Measurements from ENCODE around the gene EI24. TPM values are rescaled to one million over a fixed set of nuclear protein-coding genes. Genes with fewer than 3 reads are reported as not detected.
A peak's percentile ranks its signal among the peaks of the same experiment; 100 is the strongest.

The EI24 gene
- total and polyA plus RNA-seq, 4 donors: 64.9 to 288 (median 203) TPM

- DNase-seq (ENCODE audit: low spot score): no peak
- Histone ChIP-seq H3K36me3 (ENCODE audit: control insufficient read depth in 4 of 4, insufficient read depth in 3 of 4, low read depth in 1 of 4, low read length in 3 of 4) (peaks cover 6 to 15% (median 12%) of the 10 kb centered on the region in 4 donors), H3K4me1 (ENCODE audit: control insufficient read depth in 4 of 4, insufficient read depth in 4 of 4, low read length in 3 of 4) (peaks cover 4 to 37% (median 33%) of the 10 kb centered on the region in 4 donors), H3K9ac (ENCODE audit: low read depth in 1 of 2, low read length in 2 of 2) (peak overlapping the region; percentile 85 to 95), H3K9me3 (ENCODE audit: control insufficient read depth in 4 of 4, low read length in 3 of 4) (no peaks in the 10 kb centered on the region), H3K27me3 (ENCODE audit: control insufficient read depth in 4 of 4, insufficient read depth in 4 of 4, low read length in 3 of 4) (no peaks in the 10 kb centered on the region), H3K27ac (ENCODE audit: low read depth in 1 of 2, low read length in 2 of 2) (peak overlapping the region; percentile 83 to 91), H3K4me3 (ENCODE audit: low read depth in 1 of 3, low read length in 3 of 3) (peak overlapping the region; percentile 83 to 91 (median 85))
- no peak for TF ChIP-seq SP1 (IDR thresholded peaks at IDR 0.05)
- TF ChIP-seq CTCF (IDR thresholded peaks at IDR 0.05; ENCODE audit: low read depth, low read length, missing input control): no peak
- no peak for TF ChIP-seq HNF4A (conservative IDR thresholded peaks at IDR 0.05)
- TF ChIP-seq ATF3 (IDR thresholded peaks at IDR 0.05): no peak
- no peak for TF ChIP-seq YY1 (IDR thresholded peaks at IDR 0.05)
- no peak for TF ChIP-seq FOXA2 (IDR thresholded peaks at IDR 0.05)
- no peak for TF ChIP-seq HNF4G (IDR thresholded peaks at IDR 0.05)
- TF ChIP-seq RAD21 (IDR thresholded peaks at IDR 0.05): no peak
- no peak for TF ChIP-seq GABPA (IDR thresholded peaks at IDR 0.05 in 1 of 2, conservative IDR thresholded peaks at IDR 0.05 in 1 of 2)
- TF ChIP-seq NR2F2 (IDR thresholded peaks at IDR 0.05): no peak
- no peak for TF ChIP-seq RXRA (IDR thresholded peaks at IDR 0.05)
- TF ChIP-seq MAX (IDR thresholded peaks at IDR 0.05): no peak
- TF ChIP-seq EGR1 (IDR thresholded peaks at IDR 0.05; ENCODE audit: low read depth in 2 of 2): no peak
- WGBS: under 1% methylated on average over 9 of the region's 9 CpGs
Measured at GRCh38 chr11:125569915-125570621, 791 bp downstream of the EI24 start.

- H3K9me3 ChIP-seq (ENCODE audit: control insufficient read depth in 4 of 4, low read length in 3 of 4): no peaks in the 10 kb centered on the region
- TF ChIP-seq YY1 (IDR thresholded peaks at IDR 0.05) (peak; percentile 54), ATF3 (IDR thresholded peaks at IDR 0.05) (no peak), REST (IDR thresholded peaks at IDR 0.05) (no peak), SP1 (IDR thresholded peaks at IDR 0.05) (peak; percentile 76), JUND (IDR thresholded peaks at IDR 0.05) (peak in 1 of 2 donors; percentile 21), GABPA (IDR thresholded peaks at IDR 0.05 in 1 of 2, conservative IDR thresholded peaks at IDR 0.05 in 1 of 2) (peak in 1 of 2 donors; percentile 24), ZBTB33 (IDR thresholded peaks at IDR 0.05) (peak; percentile 18), HNF4G (IDR thresholded peaks at IDR 0.05) (peak; percentile 64), FOXA1 (IDR thresholded peaks at IDR 0.05) (no peak), TAF1 (conservative IDR thresholded peaks at IDR 0.05) (peak; percentile 78), NR2F2 (IDR thresholded peaks at IDR 0.05) (no peak), MAX (IDR thresholded peaks at IDR 0.05) (no peak), FOXA2 (IDR thresholded peaks at IDR 0.05) (no peak), RXRA (IDR thresholded peaks at IDR 0.05) (peak; percentile 85 to 88), CTCF (IDR thresholded peaks at IDR 0.05; ENCODE audit: low read depth, low read length, missing input control) (no peak), EGR1 (IDR thresholded peaks at IDR 0.05; ENCODE audit: low read depth in 2 of 2) (no peak), HNF4A (conservative IDR thresholded peaks at IDR 0.05) (peak; percentile 79), RAD21 (IDR thresholded peaks at IDR 0.05) (peak in 1 of 2 donors; percentile 14)
- H3K36me3 ChIP-seq (ENCODE audit: control insufficient read depth in 4 of 4, insufficient read depth in 3 of 4, low read depth in 1 of 4, low read length in 3 of 4): peaks cover 7 to 24% (median 21%) of the 10 kb centered on the region in 4 donors
- H3K27me3 ChIP-seq (ENCODE audit: control insufficient read depth in 4 of 4, insufficient read depth in 4 of 4, low read length in 3 of 4): no peaks in the 10 kb centered on the region
- peak overlapping the region; percentile 10 to 76 for H3K9ac ChIP-seq (ENCODE audit: low read depth in 1 of 2, low read length in 2 of 2)
- peak overlapping the region; percentile 83 to 91 (median 85) for H3K4me3 ChIP-seq (ENCODE audit: low read depth in 1 of 3, low read length in 3 of 3)
- DNase-seq (ENCODE audit: low spot score): no peak
- H3K27ac ChIP-seq (ENCODE audit: low read depth in 1 of 2, low read length in 2 of 2): peak overlapping the region; percentile 83 to 91
- peaks cover 2 to 35% (median 30%) of the 10 kb centered on the region in 4 donors for H3K4me1 ChIP-seq (ENCODE audit: control insufficient read depth in 4 of 4, insufficient read depth in 4 of 4, low read length in 3 of 4)
- WGBS: 30% methylated on average over 2 of the region's 2 CpGs
Measured at GRCh38 chr11:125570952-125571351, 1.7 kb downstream of the EI24 start.

All from liver (tissue), 9 donors.